Measurements from ENCODE around the gene RRP1. TPM values are rescaled to one million over a fixed set of nuclear protein-coding genes. Genes with fewer than 3 reads are reported as not detected.

The RRP1 gene
- total RNA-seq, 4 donors from 2014 or later = 22.0 to 66.8 (median 25.4) TPM

DNA sequence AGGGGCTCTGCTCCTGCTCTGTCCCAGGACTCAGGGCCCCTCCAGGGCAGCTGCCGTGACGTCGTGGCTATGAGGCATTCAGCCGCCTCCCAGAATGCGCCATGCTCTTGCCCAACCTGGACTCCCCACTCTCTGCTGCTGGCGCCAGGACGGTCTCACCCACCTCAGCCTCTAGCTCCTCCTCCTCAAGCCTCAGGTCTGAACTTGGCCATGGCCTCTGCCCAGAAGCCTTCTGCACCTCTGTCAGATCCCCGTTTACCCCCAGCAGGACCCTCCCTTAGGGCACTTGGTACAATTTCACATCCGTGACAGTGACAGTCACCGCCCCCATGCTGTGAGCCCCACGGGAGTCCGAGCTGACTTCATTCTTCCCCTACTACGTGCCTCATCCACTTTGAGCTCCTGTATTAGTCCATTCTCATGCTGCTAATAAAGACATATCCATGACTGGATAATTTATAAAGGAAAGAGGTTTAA is 18.1 kb upstream of the RRP1 start:
- TF ChIP-seq, protein P1, sequence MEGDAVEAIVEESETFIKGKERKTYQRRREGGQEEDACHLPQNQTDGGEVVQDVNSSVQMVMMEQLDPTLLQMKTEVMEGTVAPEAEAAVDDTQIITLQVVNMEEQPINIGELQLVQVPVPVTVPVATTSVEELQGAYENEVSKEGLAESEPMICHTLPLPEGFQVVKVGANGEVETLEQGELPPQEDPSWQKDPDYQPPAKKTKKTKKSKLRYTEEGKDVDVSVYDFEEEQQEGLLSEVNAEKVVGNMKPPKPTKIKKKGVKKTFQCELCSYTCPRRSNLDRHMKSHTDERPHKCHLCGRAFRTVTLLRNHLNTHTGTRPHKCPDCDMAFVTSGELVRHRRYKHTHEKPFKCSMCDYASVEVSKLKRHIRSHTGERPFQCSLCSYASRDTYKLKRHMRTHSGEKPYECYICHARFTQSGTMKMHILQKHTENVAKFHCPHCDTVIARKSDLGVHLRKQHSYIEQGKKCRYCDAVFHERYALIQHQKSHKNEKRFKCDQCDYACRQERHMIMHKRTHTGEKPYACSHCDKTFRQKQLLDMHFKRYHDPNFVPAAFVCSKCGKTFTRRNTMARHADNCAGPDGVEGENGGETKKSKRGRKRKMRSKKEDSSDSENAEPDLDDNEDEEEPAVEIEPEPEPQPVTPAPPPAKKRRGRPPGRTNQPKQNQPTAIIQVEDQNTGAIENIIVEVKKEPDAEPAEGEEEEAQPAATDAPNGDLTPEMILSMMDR (IDR thresholded peaks at IDR 0.05) = no peak
- ATAC-seq (ENCODE audit: low FRiP score) (no peak), DNase-seq (ENCODE audit: low spot score) (no peak)

DNA sequence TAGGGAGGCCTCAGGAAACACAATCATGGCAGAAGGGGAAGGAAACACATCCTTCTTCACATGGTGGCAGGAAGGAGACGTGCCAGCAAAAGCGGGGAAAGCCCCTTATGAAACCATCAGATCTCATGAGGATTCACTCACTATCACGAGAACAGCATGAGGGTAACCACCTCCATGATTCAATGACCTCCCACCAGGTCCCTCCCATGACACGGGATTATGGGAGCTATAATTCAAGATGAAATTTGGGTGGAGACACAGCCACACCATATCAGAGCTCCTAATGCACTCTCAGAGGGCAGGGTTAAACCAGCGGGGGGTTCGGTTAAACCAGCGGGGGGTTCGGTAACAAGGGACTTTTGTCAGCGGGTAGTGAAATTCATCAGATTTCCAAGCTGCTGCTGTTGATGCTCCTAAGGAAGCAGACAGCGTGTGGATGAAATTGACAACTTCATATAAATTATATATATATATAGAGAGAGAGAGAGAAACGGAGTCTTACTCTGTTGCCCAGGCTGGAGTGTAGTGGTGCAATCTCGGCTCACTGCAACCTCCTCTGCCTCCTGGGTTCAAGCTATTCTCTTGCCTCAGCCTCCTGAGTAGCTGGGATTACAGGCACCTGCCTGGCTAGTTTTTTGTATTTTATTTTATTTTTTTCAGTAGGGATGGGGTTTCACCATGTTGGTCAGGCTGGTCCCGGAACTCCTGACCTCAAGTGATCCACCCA is 17.5 kb upstream of the RRP1 start:
- DNase-seq (ENCODE audit: low spot score) (no peak), ATAC-seq (ENCODE audit: low FRiP score) (no peak)
- TF ChIP-seq, protein P1 (IDR thresholded peaks at IDR 0.05) = no peak

DNA sequence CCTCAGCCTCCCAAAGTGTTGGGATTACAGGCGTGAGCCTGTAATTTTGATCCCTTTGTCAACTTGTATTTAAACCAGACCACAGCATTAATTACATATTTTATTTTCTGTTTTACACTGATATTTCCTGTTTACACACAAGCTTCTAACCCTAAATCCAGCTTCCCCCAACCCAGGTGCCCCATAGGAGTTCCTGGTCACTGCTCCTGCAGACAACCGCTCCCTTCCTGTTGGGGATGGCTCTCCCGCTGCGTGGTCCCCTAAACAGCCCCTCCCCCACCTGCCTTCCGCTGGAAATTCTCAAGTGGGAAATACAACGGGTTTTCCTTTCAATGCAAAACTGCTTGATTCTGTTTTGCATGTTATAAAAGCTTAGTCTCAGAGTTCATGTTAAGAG is 17.0 kb upstream of the RRP1 start:
- ATAC-seq (ENCODE audit: low FRiP score) = no peak
- TF ChIP-seq, protein P1 (IDR thresholded peaks at IDR 0.05) = no peak

DNA sequence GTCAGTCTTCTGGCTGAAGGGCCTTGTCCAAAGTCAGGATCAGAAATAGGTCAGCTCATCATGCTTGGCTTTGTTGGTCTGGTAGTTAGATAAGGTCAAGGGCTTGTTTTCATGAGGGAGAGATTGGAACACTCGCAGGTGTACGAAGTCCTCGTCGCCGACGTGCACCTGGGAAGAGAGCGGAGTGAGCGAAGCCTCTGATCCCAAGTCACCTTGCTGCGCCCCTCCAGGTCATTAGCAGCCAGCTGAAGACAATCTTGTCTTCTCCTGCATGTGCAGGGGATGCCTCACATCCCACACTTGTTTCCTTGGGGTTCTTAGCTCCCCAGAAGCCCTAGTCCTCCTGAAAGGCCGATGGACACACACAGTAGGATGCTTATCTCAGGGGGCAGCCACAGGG is 15.2 kb upstream of the RRP1 start:
- DNase-seq (ENCODE audit: low spot score) (no peak), ATAC-seq (ENCODE audit: low FRiP score) (no peak)
- TF ChIP-seq, protein P1 (IDR thresholded peaks at IDR 0.05) = no peak

More for the DNA sequence above, 17.0 kb upstream of the RRP1 start:
- DNase-seq (ENCODE audit: low spot score) = no peak

DNA sequence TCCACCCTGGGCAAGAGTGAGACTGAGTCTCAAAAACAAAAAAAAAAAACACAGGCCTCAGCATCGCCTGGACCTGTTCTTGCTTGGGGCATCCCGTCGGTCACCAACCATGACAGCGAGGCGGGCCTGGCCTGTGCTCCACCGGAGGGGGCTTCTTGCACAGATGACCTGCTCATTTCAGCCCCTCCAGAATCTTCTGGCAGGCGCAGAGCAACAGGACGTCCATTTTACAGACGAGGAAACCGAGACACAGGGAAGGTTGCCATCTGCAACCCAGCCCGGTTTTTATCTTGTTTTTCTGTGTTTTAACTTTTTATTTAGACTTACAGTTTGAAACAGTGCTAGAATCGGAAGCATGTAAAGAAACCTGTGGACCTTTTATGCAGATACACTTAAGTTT is 14.2 kb upstream of the RRP1 start:
- ATAC-seq (ENCODE audit: low FRiP score) (no peak), DNase-seq (ENCODE audit: low spot score) (no peak)
- TF ChIP-seq, protein P1 (IDR thresholded peaks at IDR 0.05) = no peak

DNA sequence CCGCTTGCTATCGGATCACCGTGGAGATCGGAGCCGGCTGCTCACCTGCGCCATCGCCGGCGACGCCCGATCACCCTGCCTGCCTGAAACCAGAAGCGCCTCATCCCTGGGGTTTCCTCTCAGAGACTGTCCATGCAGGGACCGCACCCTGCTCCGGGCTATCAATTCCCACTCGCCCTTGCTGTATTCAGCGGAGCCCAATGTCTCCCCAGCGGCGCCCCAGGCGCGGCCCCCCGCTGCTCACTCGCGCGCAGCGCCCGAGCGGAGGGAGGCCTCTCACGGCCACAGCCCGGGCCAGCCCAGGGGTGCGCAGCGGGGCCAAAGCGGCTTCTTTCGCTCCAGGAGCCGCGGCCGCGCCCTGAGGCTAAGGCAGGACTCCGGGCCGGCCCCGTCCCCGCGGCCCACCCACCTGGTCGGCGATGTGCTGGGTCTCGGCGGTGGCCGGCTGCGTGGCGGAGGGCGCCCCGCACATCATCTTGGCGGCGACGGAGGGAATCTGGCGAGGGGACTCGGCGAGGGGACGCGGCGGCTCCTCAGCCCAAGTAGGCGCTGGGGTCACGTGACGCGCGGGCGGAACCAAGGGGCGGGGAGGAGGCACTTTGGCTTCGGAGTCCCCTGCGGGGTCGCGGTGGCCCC is 13.5 kb upstream of the RRP1 start, which contains the start of gene CSTB:
Gene CSTB (minus strand): TSS at position 514 of the 636 bp plus-strand sequence. CDS start 39 bp downstream, at position 475.
- DNase-seq (ENCODE audit: low spot score) = peak; percentile 76

More for the DNA sequence above, 13.5 kb upstream of the RRP1 start, which contains the start of gene CSTB:
- TF ChIP-seq, protein P1 (IDR thresholded peaks at IDR 0.05) = no peak
- ATAC-seq (ENCODE audit: low FRiP score) = peak; percentile 61
